Esophagus muscularis mucosa (tissue), 4 donors: ENCODE data around the gene ROBO1.

Experiments used
- CTCF ChIP-seq, 3 experiments: fragments of 200-600 bp in 2 of 3; fragments of 450-650 bp in 1 of 3; sonication (generic) in 2 of 3; IDR thresholded peaks; one replicate each; pipeline ENCODE4 v1.5.1; 2017 to 2019; ENCODE audit warnings: antibody characterized with exemption in 3 of 3, mild to moderate bottlenecking in 2 of 3, moderate library complexity in 1 of 3
- EP300 ChIP-seq: sonication (generic); formaldehyde crosslinking; IDR thresholded peaks from one replicate; pipeline ENCODE4 v1.6.1; 2017; ENCODE audit warnings: antibody characterized with exemption
- POLR2A ChIP-seq: fragments of 450-650 bp; IDR thresholded peaks from one replicate; pipeline ENCODE4 v1.6.1; 2017; ENCODE audit warnings: antibody characterized with exemption, moderate library complexity, mild to moderate bottlenecking, low read depth
- POLR2AphosphoS5 ChIP-seq, 2 donors: sonication (generic); formaldehyde crosslinking; IDR thresholded peaks; one replicate each; pipeline ENCODE4 v1.6.1; 2017; ENCODE audit warnings: antibody characterized with exemption in 2 of 2

DNA sequence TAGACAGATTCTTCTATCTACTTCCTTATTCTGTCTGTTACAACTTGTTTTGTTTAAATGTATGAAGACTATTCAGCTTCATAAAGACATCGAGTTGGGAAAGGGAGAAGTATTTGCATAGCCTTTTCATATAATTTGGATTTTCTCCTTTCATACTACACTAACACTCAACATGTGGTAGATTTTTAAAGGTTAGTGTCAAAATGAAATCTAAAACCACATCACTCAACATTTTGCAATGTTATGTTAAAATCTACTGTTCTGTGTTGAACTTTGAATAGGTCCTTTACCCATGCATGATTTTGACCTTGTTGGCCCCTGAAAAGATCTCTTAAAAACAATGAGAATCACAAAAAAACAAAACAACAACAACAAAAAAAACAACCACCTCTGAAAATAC is 860.9 kb downstream of the ROBO1 start:
- TF ChIP-seq CTCF (IDR thresholded peaks at IDR 0.05) (no peak), POLR2AphosphoS5 (IDR thresholded peaks at IDR 0.05) (no peak), POLR2A (no peak), EP300 (no peak)
